Raji (cell line): Measurements from ENCODE around the gene RPGRIP1L.

Experiments
- POLR2A ChIP-seq: IDR thresholded peaks from 2 replicates; pipeline ENCODE4 v1.6.1; 2011; ENCODE audit warnings: low read depth, low read length, control low read depth; ENCODE audit not compliant: insufficient read depth

The RPGRIP1L gene

DNA sequence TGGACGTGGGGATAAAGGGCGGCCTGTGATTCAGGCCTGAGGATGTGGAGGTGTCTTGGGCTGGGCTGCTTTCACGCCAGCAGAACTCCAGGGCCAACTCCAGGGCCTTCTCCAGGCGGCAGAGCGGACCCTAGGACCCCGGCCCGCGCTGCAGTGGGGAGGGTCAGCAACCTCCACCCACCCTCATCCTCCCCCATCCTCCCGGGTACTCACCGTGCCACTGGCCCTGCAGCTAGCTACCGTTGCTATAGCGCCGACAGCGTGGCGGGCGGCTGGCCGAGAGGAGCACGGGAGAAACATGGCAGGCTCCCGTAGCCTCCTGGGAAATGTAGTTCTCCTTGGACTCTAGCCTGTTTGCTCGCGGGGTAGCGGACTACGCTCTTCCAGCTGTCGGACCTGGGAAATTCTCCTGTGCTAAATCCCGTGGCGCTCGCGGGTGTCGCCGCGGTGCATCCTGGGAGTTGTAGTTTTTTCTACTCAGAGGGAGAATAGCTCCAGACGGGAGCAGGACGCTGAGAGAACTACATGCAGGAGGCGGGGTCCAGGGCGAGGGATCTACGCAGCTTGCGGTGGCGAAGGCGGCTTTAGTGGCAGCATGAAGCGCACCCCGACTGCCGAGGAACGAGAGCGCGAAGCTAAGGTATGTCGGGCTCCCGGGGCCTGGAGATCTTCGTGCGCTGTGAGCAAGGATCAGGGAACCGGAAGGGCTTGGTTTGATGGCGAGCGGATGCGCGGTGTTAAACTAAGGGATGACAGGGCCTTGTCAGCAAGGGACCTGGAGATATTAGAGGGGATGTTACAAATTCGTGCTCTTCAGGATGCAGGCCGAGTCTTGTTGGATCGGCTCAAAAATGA lies at the start of gene RPGRIP1L, which contains the start of gene FTO:
Gene RPGRIP1L (minus strand): TSS at position 270 of the 855 bp plus-strand sequence. CDS start 3,136 bp downstream, outside the sequence.
Gene FTO (plus strand): TSS at position 567 of the 855 bp plus-strand sequence.
- TF ChIP-seq POLR2A = peak; percentile 58

DNA sequence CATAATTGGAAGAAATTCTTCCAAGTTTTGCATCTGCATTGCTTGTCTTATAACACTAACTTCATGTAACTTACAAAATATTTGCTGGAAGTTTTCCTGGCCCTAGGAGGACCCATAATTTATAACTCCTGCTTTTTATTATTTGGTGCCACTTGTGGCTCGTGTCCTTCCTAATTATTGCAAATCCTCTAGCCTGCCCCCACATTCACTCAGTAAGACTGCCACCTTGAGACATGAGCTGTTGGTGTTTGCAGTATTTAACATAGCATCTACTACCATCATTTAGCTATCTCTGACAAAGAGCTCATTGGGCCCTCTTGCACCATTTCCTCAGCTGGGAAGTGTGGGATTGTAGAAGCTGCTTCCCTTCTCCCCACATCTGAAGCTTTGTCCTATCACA lies 49.8 kb upstream of the RPGRIP1L start:
- no peak for TF ChIP-seq POLR2A

DNA sequence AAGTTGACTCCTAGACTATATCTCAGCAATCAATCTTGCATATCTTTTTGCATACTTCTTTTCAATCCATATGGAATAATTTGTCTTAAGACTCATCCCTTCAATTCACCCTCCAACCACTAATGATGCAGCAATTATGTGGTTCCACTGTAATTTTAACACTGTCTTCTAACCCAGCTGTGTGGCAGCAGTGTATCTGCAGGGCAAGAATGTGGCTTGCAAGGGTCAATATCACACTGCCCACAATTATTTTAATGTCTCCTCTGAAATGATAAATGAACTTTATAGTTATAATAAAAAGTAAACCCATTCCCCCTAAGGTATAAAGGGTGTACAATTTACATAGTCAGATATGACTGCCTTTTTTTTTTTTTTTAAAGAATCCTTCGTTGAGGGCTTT lies 48.9 kb upstream of the RPGRIP1L start:
- TF ChIP-seq POLR2A = no peak

GRCh38 chr16:53745753-53746266 lies 42.2 kb upstream of the RPGRIP1L start:
- TF ChIP-seq POLR2A = no peak

- TF ChIP-seq POLR2A = no peak
Observed at GRCh38 chr16:53745086-53745485, 41.4 kb upstream of the RPGRIP1L start.

GRCh38 chr16:53744449-53744848 lies 40.8 kb upstream of the RPGRIP1L start:
- TF ChIP-seq POLR2A = no peak

GRCh38 chr16:53743149-53743566 lies 39.5 kb upstream of the RPGRIP1L start:
- no peak for TF ChIP-seq POLR2A

- no peak for TF ChIP-seq POLR2A
Observed at GRCh38 chr16:53741546-53741945, 37.9 kb upstream of the RPGRIP1L start.

- no peak for TF ChIP-seq POLR2A
Observed at GRCh38 chr16:53740933-53741531, 37.4 kb upstream of the RPGRIP1L start.

GRCh38 chr16:53740476-53740875 lies 36.8 kb upstream of the RPGRIP1L start:
- TF ChIP-seq POLR2A = no peak

DNA sequence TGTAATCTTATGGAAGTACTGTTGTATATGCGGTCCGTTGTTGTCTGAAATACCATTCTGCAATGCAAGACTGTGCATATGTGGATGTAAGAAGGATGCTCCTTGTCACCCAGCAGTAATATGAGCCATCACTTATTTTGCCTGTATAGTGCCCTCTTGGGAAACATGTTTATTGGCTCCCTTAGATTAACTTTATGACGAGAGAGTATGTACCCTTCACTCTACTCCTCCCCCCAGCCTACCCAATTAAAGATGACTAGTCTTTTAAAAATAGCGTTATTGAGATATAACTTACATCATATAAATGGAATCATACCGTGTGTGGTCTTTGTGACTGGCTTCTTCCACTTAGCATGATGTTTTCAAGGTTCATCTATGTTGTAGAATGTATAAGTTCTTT lies 33.9 kb upstream of the RPGRIP1L start:
- TF ChIP-seq POLR2A = no peak

- no peak for TF ChIP-seq POLR2A
Observed at GRCh38 chr16:53736297-53736696, 32.6 kb upstream of the RPGRIP1L start.

- no peak for TF ChIP-seq POLR2A
Observed at GRCh38 chr16:53734908-53735307, 31.2 kb upstream of the RPGRIP1L start.

DNA sequence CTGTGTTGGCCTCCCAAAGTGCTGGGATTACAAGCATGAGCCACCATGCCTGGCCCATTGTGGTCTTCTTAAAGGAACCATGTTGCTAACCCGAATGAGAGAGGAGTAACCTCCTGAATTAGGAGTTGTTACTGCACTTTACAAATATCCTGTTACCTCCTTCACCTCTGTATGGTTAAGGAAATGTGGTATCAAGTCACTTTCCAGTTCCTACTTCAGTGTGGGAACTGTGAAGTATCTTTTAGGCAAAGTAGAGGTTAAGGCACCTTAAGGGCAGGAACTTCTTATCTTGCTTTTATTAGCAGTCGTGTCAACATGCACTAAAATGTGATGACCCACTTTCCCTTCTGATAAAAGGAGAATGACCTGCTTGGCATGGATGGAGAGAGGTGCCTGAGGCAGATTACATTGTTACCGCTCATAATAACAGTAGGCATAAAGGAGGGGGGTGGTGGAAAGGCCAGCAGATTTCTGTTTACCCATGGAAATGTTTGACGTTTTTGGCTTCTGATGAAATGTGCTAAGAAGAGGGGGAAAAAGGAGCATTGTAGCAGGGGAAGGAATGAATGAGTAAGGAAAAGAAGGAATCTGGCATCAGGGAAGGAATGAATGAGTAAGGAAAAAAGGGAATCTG lies 28.8 kb upstream of the RPGRIP1L start:
- TF ChIP-seq POLR2A = no peak

GRCh38 chr16:53730693-53731092 lies 27.0 kb upstream of the RPGRIP1L start:
- TF ChIP-seq POLR2A = no peak

GRCh38 chr16:53726625-53727024 lies 23.0 kb upstream of the RPGRIP1L start:
- TF ChIP-seq POLR2A = no peak

- TF ChIP-seq POLR2A = no peak
Observed at GRCh38 chr16:53721017-53721416, 17.4 kb upstream of the RPGRIP1L start.
